Measurements from ENCODE around the gene EIF3F.

EIF3F gene

GRCh38 chr11:7971846-7972245, 15.3 kb upstream of the EIF3F start:
- DNase-seq (ENCODE audit: low read depth) = no peak
- no peak for TF ChIP-seq CTCF (IDR thresholded peaks at IDR 0.05; ENCODE audit: insufficient read depth, low read depth, low read length, missing control alignments)
- no peak overlapping the region for H3K4me3 ChIP-seq (ENCODE audit: low read depth, low read length)

GRCh38 chr11:7973011-7973410, 14.1 kb upstream of the EIF3F start:
- DNase-seq (ENCODE audit: low read depth) = no peak
- no peak overlapping the region for H3K4me3 ChIP-seq (ENCODE audit: low read depth, low read length)
- TF ChIP-seq CTCF (IDR thresholded peaks at IDR 0.05; ENCODE audit: insufficient read depth, low read depth, low read length, missing control alignments) = no peak

- DNase-seq (ENCODE audit: low read depth) = no peak
- H3K4me3 ChIP-seq (ENCODE audit: low read depth, low read length) = no peak overlapping the region
- no peak for TF ChIP-seq CTCF (IDR thresholded peaks at IDR 0.05; ENCODE audit: insufficient read depth, low read depth, low read length, missing control alignments)
Observed at GRCh38 chr11:7974668-7975067, 12.5 kb upstream of the EIF3F start.

GRCh38 chr11:7977232-7977917, 9.8 kb upstream of the EIF3F start:
- no peak overlapping the region for H3K4me3 ChIP-seq (ENCODE audit: low read depth, low read length)
- no peak for DNase-seq (ENCODE audit: low read depth)
- no peak for TF ChIP-seq CTCF (IDR thresholded peaks at IDR 0.05; ENCODE audit: insufficient read depth, low read depth, low read length, missing control alignments)

GRCh38 chr11:7981619-7982157, 5.4 kb upstream of the EIF3F start:
- DNase-seq (ENCODE audit: low read depth) = no peak
- TF ChIP-seq CTCF (IDR thresholded peaks at IDR 0.05; ENCODE audit: insufficient read depth, low read depth, low read length, missing control alignments) = no peak
- H3K4me3 ChIP-seq (ENCODE audit: low read depth, low read length) = no peak overlapping the region

- H3K4me3 ChIP-seq (ENCODE audit: low read depth, low read length) = no peak overlapping the region
- no peak for TF ChIP-seq CTCF (IDR thresholded peaks at IDR 0.05; ENCODE audit: insufficient read depth, low read depth, low read length, missing control alignments)
Observed at GRCh38 chr11:7982582-7983119, 4.5 kb upstream of the EIF3F start.

More at GRCh38 chr11:7982582-7983119, 4.5 kb upstream of the EIF3F start:
- DNase-seq (ENCODE audit: low read depth) = no peak
